HS-27A (cell line): ENCODE measurements around the gene DAPK1.
"Not testable (repeated sequence)": the region's sequence is repeated elsewhere in the genome, so short reads cannot be mapped to it uniquely, and the experiment has no call there.

ENCODE experiments used
- DNase-seq: peaks from one replicate; pipeline ENCODE4 v3.0.0-alpha.2; 2012; ENCODE audit warnings: low read depth, missing footprints

The DAPK1 gene

DNA sequence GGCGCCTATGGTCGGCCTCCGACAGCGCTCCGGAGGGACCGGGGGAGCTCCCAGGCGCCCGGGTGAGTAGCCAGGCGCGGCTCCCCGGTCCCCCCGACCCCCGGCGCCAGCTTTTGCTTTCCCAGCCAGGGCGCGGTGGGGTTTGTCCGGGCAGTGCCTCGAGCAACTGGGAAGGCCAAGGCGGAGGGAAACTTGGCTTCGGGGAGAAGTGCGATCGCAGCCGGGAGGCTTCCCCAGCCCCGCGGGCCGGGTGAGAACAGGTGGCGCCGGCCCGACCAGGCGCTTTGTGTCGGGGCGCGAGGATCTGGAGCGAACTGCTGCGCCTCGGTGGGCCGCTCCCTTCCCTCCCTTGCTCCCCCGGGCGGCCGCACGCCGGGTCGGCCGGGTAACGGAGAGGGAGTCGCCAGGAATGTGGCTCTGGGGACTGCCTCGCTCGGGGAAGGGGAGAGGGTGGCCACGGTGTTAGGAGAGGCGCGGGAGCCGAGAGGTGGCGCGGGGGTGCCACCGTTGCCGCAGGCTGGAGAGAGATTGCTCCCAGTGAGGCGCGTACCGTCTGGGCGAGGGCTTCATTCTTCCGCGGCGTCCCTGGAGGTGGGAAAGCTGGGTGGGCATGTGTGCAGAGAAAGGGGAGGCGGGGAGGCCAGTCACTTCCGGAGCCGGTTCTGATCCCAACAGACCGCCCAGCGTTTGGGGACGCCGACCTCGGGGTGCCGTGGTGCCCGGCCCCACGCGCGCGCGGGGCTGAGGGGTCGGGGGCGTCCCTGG, 561 bp downstream of the DAPK1 start:
- DNase-seq: no peak

DNA sequence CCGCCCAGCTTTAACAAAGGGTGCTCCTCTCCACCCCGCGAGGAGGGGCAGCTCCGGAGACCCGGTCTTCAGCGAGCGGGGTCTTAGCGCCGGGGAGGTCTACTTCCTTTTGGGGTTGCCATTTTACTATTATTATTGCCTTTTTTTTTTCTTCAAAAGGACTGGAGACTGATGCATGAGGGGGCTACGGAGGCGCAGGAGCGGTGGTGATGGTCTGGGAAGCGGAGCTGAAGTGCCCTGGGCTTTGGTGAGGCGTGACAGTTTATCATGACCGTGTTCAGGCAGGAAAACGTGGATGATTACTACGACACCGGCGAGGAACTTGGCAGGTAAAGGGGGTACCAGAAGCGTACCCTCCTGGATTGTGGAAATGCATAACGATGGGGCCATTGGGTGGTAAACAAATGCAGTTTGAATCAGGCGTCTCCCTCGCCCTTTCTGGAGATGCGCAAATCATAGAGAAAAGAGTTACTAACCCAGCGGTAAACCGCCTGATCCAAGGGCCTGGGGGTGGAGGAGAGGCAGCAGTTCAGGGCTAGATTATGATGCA, 1.2 kb downstream of the DAPK1 start:
- DNase-seq: no peak

DNA sequence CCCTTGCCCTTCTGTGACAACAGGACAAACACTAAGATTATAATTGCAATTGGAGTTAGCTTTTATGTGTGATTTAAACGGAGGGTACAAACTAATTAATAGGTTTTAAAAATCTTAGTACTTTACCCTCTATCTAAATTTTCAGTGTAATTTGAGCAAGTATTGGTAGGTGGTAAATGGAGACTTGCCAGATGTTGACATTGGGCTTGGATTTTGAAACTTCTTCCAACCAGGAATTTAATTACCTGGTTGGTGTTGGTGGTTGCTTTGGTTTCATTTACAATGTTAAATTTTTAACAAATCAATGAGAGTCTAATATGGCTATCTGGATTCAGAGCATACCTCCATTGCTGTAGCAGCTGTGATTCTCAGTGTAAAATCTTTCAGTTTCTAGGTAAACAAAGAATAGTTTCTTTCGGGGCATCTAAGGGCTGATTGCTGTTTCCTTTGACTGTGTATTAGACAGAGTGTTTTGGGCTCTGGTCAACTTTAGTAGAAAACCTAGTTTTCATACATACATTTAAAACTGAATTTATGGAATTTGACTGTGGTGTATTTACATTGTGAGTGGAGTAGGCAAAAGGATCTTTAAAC, 1.9 kb downstream of the DAPK1 start:
- DNase-seq: no peak

DNA sequence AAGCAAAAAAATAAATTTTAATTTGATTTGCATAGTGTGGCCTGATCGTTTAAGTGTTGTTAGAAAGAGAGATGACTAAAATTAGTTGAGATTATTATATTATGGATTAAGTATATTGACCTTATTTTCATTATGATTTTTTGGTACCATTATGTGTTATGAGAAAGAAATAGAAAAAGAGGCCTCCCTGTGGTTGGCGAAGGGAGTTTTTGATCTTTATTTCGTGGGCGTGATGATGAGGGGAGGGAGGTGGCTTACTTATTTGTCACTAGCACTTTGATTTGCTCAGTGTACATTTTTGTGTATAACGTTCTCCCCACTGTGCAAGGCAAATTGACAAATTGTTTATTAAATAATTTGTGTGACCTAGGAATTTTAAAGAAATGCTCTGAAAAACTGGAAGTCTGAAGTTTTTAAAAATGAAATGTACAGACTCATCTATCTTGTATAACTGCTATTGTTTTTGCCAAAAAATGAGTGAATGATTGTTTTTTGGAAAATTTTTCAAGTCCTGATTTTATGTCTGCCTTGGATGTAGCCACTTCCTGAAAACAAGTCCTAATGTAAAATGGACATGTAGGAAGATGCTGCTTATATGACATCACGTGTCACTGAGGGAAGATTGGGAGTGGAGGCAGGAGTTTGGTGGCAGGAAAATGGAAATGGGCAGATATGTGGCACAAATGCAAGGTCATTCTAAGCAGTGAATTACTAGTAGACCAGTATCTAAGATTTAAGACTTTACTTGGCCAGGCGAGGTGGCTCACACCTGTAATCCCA, 3.0 kb downstream of the DAPK1 start:
- no peak for DNase-seq

DNA sequence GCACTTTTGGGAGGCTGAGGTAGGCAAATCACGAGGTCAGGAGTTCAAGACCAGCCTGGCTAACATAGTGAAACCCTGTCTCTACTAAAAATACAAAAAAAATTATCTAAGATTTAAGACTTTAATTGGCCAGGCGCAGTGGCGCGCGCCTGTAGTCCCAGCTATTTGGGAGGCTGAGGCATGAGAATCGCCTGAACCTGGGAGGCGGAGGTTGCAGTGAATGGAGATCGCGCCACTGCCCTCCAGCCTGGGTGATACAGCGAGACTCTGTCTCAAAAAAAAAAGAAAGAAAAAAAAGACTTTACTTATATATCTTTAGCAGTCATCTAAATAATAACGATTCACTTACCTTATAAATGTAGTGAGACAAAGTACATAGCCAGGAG, 3.6 kb downstream of the DAPK1 start:
- DNase-seq: not testable (repeated sequence)

DNA sequence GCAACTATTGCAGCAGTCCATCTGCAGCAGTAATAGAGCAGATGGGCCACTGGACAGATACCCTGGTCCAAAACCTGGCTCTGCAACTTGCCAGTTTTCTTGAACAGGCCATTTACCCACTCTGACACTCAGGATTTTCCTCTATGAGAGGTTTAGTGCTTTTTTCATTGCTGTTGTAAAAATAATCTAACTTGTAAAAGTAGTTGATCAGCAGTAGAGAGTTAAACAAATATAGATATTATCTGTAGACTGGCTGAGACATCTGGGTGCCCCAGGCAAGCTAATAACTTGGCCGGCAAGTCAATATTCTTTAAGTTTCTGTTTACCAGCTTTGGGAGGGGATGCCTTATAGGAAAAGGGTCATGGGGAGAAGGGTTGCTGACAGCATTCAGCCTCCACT, 4.1 kb downstream of the DAPK1 start:
- DNase-seq: no peak

DNA sequence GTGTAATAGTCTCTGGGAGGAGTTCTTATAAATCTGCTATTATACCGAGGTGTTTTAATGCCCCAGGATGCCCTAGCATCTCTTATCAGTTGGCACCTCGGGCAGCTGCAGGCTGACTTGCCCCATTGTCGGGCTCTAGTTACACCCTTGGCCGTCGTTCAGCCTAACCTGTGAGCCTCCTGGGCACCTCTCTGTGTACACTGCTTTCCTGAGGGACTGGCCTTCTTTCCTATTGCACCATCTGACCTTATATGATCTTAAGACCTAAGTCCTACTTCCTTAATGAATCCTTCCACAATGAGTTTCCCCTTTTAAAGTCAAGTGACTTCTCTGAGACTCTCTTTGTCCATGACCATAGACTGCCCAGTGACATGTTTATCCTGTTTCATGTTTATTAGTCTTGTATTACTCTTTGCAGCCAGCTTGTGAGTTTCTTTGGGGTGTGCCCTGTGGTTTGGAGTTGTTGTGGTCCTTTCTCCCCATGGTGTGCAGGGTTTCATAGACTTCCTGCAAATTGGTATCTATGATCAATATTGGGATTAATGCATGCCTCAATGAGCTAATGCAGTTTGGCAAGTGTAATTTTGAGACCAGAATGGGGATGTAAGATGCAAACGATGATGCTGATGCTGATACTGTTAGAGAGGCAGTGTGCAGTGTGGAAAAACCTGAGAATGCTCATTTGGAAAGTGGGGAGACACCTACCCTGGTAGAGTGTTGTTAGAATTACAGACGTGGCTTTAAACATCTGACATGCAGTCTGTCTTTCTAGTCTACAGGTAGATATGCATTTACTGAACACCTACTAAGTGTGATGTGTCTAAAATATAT, 4.9 kb downstream of the DAPK1 start:
- no peak for DNase-seq

DNA sequence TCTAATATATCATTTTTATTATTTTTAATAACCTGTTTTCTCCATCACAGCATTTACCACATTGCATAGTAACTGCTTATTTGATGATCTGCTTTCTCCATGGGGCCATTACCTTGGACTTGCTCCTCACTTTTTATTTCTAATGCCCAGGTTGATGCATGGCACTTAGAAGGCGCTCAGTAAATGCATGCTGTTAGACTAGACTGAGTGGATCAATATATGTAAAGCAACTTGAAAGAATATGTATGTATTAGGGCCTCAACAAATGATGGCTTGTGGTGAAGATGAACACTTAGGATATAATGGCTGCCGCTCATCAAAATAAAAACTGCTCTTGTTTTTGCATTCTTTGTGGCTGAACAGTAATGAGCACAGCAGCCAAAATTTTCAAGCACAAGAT, 5.8 kb downstream of the DAPK1 start:
- no peak for DNase-seq

DNA sequence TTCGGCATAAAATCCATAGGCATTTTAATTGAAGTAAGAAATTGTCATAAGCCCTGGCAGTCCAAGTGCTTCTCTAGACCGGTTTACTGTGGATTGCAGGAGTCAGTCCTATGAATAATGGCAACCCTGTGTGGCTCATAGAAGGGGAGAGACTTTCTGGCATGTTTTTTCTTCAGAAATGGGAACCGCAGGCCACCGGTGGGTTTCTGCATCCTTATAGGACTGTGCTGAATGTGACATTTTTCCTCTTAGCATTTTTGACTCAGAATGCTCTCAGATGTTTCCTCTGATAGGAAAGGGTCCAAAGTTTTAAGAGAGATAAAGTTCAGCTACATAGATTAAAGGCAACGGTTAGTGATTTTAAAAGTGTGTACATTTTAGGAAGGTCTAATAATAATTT, 6.3 kb downstream of the DAPK1 start:
- no peak for DNase-seq

DNA sequence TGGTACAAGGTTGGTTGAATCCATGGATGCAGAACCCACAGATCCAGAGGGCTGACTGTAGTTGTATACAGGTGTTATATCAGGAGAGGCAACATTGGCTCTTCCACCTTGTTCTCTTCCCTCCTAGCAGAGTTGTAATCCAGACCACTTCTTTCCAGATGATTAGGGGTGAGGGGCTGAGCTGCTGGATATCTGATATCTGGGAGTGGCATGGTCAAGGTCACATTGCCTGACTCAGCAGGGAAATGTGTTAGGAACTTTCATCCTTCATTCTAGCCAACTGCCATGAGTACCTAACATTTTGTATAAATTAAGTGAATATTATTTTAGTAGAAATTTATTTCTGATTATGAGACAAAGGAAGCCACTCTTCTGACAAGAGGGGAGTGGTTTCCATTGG, 7.3 kb downstream of the DAPK1 start:
- no peak for DNase-seq

DNA sequence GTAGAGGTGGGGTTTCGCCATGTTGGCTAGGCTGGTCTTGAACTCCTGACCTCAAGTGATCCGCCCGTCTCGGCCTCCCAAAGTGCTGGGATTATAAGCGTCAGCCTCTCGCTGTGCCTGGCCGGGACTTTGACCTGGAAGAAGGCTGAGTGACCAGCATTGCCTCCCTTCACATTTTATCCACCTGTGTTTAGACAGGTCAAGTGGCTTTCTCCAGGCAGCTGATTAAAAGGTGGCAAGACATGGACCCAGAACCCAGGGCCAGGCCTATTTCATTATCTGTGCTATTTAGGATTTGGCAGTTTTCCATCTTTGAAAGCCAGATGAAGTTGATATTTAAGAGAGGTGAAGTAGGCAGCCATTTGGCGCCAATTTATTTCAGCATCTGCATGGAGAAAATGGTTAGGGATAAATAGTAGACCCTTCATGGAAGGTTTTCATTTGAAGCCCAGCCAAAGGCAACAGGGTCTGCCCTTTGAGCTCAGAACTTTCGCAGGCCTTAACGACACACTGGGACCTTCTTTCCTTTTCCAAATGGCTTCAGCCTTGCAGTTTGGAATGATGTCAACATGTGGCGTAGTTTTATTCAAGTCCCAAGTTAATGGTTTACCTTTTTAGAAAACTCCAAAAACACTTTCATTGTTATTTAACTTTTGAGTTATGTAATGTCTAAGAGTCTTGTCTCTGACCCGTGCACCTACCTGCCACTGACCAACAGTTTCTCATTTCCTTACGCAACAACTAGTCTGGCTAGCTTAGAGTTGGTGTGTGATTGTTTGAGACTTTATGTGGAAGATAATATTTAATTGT, 8.4 kb downstream of the DAPK1 start:
- DNase-seq: no peak

DNA sequence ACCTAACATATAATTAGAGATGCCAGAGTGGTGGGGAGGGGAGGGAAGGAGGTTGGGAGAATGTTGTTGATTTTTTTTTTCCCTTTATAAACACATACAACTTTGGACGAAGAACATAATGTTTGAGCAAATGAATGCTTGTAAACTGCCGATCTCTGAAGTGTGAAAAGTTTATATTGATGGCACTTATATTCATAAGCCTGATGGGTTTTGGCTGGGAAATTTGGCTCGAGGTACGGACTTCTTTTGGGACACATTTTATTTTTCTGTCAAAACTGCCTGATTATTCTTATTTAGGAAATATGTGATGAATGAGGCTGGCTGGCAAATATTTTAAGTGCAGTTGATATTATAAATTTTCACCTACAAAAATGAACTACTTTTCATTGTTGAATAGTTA, 9.9 kb downstream of the DAPK1 start:
- no peak for DNase-seq

DNA sequence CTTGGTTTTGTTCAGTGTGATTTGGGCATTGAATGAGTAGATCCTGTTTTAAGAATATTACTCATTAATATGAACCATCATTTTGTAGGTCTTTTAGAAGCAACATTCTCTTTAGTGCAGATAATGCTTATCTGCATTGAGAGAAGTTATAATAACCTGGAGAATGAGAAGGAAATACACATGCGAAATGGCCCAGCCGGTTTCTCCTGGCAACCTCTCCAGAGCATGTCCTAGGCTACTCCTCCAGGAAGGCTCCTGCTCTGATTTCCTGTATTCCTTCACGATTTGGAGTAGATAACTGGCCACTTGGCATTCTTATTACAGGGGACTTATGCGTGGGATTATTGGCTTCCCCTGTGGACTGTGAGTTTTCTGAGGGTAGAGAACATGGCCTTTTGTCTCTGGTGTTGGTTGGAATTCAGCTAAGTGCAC, 12.6 kb downstream of the DAPK1 start:
- DNase-seq: no peak

DNA sequence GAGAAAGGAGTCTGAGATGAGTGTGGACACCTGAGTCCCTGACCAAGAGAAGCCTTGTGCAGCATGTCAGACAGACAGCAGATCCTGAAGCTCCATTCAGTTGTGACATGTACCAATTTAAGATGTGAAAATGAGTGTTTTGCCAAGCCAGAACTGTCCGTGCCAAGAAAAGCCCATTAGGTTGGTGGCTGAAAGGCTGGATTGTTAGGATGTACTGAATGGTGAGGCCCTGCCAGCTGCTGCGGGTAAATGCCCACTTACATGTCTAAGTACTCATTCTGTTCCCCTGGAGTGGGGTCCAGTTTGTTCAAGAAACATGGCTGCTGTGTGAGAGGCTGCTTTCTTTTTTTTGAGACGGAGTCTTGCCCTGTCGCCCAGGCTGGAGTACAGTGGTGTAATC, 14.6 kb downstream of the DAPK1 start:
- DNase-seq: no peak

DNA sequence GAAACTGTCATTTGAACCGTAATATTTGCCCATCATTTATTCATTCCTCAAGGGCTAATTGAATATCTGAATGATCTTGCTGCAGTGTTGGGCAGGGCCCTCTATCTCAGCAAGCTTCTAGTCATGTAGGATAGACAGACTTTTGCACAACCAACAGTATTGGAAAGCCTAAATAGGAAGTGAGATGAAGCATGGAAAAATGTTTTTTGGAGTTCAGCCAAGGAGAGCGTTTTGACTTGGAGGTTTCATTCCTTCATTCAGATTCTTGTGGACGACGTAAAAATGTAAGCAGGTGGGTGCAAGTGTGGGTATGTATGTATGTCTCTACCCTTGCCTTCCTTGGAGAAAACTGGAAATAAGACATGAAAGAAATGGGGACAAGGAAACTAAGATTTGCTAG, 15.5 kb downstream of the DAPK1 start:
- DNase-seq: no peak

DNA sequence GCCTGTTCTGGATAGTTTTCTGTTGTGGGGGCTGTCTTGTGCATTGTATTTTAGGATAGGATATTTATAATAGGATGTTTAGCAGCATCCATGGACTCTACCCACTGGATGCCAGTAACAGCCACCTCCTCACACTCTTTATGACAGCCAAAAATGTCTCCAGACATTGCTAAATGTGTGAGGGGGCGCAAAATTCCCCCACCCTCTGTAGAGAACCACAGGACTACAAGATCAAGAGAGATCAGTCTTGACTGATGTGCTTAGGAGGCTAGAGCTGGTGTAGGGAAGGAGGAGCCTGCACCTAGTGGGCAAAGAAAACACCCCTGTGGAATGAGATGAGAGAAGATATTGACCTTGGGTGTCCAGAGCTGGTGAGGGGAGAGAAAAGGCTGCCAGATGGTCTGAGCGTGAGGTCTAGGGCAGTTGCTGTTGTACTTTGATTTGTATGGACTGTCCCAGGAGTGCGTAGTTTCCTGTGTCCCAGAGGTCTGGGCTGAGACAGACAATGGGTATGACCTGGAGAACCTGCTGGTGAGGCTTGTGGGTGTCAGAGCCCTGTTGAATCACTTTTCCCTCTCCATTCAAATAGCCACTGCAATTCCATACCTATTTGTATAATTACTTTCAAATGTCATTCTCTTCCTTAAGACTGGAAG, 16.3 kb downstream of the DAPK1 start:
- no peak for DNase-seq

DNA sequence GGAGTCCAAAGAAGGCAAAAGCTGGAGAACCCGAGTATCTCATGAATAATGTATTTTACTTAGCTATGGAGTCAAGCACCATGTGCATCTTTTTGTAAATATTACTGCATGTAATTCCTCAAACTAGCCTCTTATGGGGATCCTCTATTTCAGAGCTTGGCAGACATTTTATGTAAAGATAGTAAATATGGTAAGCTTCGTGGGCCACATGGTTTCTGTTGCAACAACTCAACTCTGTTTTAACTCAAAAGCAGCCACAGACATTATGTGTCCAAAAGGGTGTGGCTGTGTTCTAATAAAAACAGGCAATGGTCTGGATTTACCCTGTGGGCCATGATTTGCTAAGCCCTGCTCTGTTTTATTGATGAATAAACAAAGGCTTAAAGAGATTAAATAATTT, 17.3 kb downstream of the DAPK1 start:
- no peak for DNase-seq

DNA sequence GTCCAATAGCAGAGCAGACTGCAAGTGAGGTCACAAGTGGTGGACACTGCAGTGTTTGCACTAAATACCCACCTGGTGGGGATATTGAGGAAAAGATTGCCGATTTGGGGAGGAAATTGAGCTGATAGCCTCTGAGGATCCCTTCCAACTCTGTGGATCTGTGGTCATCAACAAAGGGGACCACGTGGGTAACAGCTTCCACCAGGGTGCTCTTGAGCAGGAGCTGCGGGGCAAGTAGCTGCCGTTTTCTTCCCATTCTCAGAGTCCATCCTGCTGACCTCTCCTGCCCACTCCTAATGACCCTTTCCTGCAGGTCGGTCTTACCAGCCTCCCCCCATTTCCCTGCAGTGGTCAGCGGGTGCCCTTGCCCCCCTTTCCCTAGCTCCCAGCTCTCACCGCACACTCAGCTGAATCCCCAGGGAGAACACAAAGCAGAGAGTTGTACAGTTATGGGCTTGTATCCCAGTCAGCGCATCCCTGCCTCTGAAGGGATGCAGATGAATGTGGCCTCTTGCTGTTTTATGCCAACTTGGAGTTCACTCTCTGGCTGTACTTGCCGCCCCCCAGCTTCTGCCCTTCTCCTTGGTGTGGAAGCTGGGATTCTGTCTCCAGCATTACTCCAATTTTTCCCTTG, 18.0 kb downstream of the DAPK1 start:
- DNase-seq: no peak

DNA sequence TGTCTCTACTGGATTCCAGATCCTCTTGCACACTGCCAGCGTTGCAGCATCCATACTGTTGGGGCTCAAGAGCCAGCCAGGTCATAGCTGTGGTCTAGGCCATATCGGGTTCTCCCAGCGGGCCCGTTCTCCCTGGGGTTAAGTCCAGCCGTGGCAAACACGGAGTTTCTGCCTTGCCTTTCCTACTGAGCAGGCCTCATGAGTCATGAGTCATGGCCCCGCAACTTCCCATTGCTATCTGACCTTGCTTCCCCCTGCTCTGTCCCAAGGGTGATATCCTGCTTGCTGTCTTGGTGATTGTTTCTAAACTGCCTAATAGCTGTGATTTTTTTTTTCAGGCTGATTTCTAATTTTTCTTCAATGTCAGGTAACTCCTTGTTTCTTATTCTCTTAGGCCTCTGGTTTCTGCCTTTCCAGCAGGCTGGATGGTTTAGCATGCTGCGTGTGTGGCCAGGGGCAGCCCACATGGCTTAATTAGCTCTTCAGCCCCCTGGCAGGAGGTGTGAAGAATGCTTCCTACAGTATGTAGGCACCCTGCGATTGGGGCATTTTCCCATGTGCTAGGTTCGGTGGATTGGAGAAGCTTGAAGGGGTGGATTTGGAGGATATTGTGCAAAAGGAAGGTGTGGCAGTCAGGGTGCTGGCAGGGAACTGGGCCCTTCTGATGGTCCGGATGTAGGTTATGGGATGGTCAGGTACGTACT, 18.7 kb downstream of the DAPK1 start:
- DNase-seq: no peak

DNA sequence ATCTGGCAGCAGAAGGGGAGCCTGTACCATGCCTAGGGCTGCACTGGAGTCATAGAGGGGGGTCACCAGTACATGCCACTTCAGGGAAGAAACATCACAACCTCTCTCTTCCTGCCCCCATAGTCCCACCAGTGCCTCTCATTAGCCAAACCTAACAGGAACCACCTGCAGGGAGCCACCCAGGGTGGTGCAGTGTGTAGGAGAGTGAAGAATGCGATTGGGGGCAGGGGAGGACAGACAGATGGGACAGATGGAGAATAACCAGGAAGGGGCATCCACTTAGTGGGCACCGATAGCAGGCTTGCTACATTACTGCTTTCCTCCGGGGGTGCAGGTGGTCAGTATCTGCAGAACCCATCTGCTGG, 19.2 kb downstream of the DAPK1 start:
- DNase-seq: no peak
